Sigmoid colon (tissue), 7 donors: ENCODE measurements around the gene A2M. TPM values are rescaled to one million over a fixed set of nuclear protein-coding genes. Genes with fewer than 3 reads are reported as not detected.

Experiments
- DNase-seq: peaks from one replicate; pipeline ENCODE4 v3.0.0-alpha.2; 2019
- H3K27ac ChIP-seq, 4 donors: fragments of 200-600 bp; sonication (generic); one replicate each; pipeline ENCODE4 v1.5.1; 2016 to 2019; ENCODE audit warnings: mild to moderate bottlenecking in 1 of 4
- H3K27me3 ChIP-seq, 3 donors: fragments of 200-600 bp; sonication (generic); one replicate each; pipeline ENCODE4 v1.5.1; 2019; ENCODE audit warnings: mild to moderate bottlenecking in 1 of 3
- H3K36me3 ChIP-seq, 4 donors: fragments of 200-600 bp; sonication (generic); one replicate each; pipeline ENCODE4 v1.5.1; 2016 to 2019
- H3K4me1 ChIP-seq, 4 donors: fragments of 200-600 bp; sonication (generic); one replicate each; pipeline ENCODE4 v1.5.1; 2017 to 2019
- H3K4me3 ChIP-seq, 4 donors: fragments of 200-600 bp; sonication (generic); one replicate each; pipeline ENCODE4 v1.5.1; 2017 to 2019; ENCODE audit warnings: mild to moderate bottlenecking in 2 of 4, moderate library complexity in 1 of 4
- H3K9me3 ChIP-seq, 4 donors: fragments of 200-600 bp in 3 of 4; sonication (generic) in 3 of 4; one replicate each; pipeline versions ENCODE4 v1.5.1 to v1.6.1; 2013 to 2019
- EP300 ChIP-seq, 4 donors: sonication (generic); formaldehyde crosslinking; IDR thresholded peaks; one replicate each; pipeline ENCODE4 v1.6.1; 2017; ENCODE audit warnings: antibody characterized with exemption in 4 of 4
- POLR2A ChIP-seq, 2 donors: fragments of 450-650 bp; IDR thresholded peaks; one replicate each; pipeline ENCODE4 v1.6.1; 2016; ENCODE audit warnings: antibody characterized with exemption in 2 of 2, mild to moderate bottlenecking in 2 of 2, moderate library complexity in 2 of 2
- POLR2AphosphoS5 ChIP-seq, 4 donors: sonication (generic); formaldehyde crosslinking; IDR thresholded peaks; one replicate each; pipeline ENCODE4 v1.6.1; 2017; ENCODE audit warnings: antibody characterized with exemption in 4 of 4
- WGBS, 2 donors: extraction: QIAGEN DNeasy Blood & Tissue Kit; methylation state at CpG; one replicate each; pipeline ENCODE4 v1.1.7; 2013; 5-methylcytosine and 5-hydroxymethylcytosine counted together
- intact Hi-C: fragments of 100-400 bp; cut with DNase I; formaldehyde crosslinking; loops from one replicate; pipeline ENCODE4 v1.15.1; 2023
- polyA plus RNA-seq, 3 donors: library from polyadenylated mRNA; stranded (reverse); fragments of 200-250 nt; gene quantifications; one replicate each; pipeline ENCODE4 v1.2.3, GENCODE V29; 2013
- total RNA-seq, 4 donors: library from RNA; depleted of rRNA; stranded (reverse); fragments of >200 nt; gene quantifications; one replicate each; pipeline ENCODE4 v1.1.0, GENCODE V29; 2016
- TF ChIP-seq, protein P1 (sequence below), 4 experiments: fragments of 450-650 bp in 3 of 4; fragments of 200-600 bp in 1 of 4; IDR thresholded peaks; one replicate each; pipeline ENCODE4 v1.5.1; 2016 to 2019; ENCODE audit warnings: antibody characterized with exemption in 4 of 4, mild to moderate bottlenecking in 3 of 4, moderate library complexity in 2 of 4
- donor health status: healthy with polysubstance abuse.
- donor health status: Bipolar disorder and iron deficiency.
- donor health status: healthy.

The A2M gene
- total and polyA plus RNA-seq, 7 donors: 34.2 to 296 (median 195) TPM

GRCh38 chr12:9079082-9079481, 36.6 kb downstream of the A2M start:
- no peaks in the 10 kb centered on the region for H3K9me3 ChIP-seq
- no peaks in the 10 kb centered on the region for H3K4me1 ChIP-seq
- intact Hi-C loops: no loop called here
- no peak for DNase-seq
- H3K4me3 ChIP-seq: no peak overlapping the region
- H3K27ac ChIP-seq: no peak overlapping the region
- no peaks in the 10 kb centered on the region for H3K27me3 ChIP-seq
- 77 to 89% methylated on average over 3 of the region's 3 CpGs for WGBS, 2 donors
- peaks cover 46 to 98% (median 58%) of the 10 kb centered on the region in 4 donors for H3K36me3 ChIP-seq
- TF ChIP-seq POLR2AphosphoS5 (IDR thresholded peaks at IDR 0.05): no peak
- no peak for TF ChIP-seq POLR2A (IDR thresholded peaks at IDR 0.05)
- no peak for TF ChIP-seq EP300 (IDR thresholded peaks at IDR 0.05)
- TF ChIP-seq, protein P1, sequence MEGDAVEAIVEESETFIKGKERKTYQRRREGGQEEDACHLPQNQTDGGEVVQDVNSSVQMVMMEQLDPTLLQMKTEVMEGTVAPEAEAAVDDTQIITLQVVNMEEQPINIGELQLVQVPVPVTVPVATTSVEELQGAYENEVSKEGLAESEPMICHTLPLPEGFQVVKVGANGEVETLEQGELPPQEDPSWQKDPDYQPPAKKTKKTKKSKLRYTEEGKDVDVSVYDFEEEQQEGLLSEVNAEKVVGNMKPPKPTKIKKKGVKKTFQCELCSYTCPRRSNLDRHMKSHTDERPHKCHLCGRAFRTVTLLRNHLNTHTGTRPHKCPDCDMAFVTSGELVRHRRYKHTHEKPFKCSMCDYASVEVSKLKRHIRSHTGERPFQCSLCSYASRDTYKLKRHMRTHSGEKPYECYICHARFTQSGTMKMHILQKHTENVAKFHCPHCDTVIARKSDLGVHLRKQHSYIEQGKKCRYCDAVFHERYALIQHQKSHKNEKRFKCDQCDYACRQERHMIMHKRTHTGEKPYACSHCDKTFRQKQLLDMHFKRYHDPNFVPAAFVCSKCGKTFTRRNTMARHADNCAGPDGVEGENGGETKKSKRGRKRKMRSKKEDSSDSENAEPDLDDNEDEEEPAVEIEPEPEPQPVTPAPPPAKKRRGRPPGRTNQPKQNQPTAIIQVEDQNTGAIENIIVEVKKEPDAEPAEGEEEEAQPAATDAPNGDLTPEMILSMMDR (IDR thresholded peaks at IDR 0.05): no peak

DNA sequence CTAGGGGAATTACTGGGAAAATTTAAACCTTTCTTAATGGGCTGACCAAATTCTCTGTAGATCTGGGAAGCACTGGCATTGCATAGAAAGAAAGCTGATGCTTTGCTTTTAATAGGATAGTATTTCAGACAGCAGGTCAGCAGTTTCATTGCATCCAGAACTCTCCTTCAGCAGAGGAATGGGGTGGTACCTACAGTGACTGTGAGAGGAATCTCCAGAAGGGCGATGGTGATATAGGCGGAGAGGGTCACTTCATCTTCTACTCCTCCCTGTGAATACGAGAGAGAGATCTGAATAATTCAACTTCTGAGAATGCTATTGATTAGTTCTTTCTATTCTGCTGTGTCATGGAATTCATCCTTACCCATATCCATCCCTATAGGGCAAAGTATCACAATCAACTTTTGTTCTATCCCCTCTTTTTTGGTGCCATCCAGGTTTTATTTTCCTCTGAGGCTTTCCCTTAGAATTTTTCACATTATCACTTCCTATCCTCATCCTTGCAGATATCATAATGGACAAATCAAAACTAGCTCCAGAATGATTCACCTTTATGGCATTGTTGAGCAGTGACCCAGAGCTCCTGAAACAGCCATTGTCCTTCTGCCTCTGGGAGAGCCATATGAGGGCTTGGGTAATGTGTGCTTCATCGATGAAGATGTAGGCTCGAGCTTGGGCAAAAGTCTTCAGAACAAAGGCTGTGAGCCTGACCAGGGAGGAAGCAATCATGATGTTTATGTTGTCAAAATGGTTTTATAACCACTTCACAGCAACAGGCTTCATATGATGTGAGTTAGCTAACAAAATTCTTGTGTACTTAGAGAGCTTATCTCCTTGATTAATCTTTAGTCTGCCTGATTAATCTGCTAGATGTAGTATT, 38.3 kb downstream of the A2M start:
- Histone ChIP-seq H3K27me3 (no peaks in the 10 kb centered on the region), H3K4me1 (no peaks in the 10 kb centered on the region), H3K27ac (no peak overlapping the region), H3K9me3 (no peaks in the 10 kb centered on the region), H3K4me3 (no peak overlapping the region), H3K36me3 (peaks cover 49 to 98% (median 72%) of the 10 kb centered on the region in 4 donors)
- 76 to 80% methylated on average over 5 of the region's 5 CpGs for WGBS, 2 donors
- DNase-seq: no peak
- intact Hi-C loops: no loop called here
- TF ChIP-seq POLR2A (IDR thresholded peaks at IDR 0.05) (no peak), EP300 (IDR thresholded peaks at IDR 0.05) (no peak), POLR2AphosphoS5 (IDR thresholded peaks at IDR 0.05) (no peak)
- TF ChIP-seq, protein P1 (IDR thresholded peaks at IDR 0.05): no peak

DNA sequence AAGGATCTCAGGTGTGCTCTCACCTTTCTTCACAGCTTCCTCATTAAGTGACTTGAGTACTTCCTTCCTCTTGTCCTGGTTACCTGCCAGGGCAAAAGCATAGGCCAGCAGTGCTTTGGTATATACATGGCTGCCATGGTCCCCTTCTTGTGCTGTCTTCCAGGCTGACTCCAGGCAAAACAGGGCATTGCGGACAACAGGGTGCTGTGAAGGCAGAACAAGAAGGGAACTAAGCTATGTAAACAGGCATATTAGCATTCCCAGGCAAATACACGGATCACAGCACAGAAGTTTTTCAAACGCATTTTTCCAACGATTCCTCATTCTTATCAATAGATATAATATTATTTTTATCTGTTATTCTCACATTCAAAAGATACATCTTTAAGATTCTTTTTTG, 39.0 kb downstream of the A2M start:
- WGBS, 2 donors: 78 to 83% methylated on average over 4 of the region's 4 CpGs
- H3K36me3 ChIP-seq: peaks cover 49 to 98% (median 73%) of the 10 kb centered on the region in 4 donors
- intact Hi-C loops: no loop called here

DNA sequence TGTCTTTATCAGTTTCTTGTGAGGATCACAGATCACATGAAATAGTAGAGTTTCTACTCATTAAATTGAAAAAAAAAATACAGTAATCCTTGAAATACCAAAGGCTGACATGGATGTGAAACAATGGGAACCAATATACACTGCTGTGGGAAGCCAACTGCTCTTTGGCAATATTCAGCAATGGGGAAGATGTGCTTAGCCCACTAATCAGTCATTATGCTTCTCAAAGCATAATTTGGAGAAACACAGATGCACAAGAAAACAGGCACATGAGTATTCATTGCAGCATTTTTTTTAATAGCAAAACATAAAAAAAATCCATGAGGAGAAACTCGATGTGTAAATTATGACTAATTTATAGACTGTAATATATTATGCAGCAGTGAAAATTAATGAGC, 40.6 kb downstream of the A2M start:
- no peak for DNase-seq
- 65 to 88% methylated on average over 1 of the region's 1 CpG for WGBS, 2 donors
- peaks cover 52 to 100% (median 81%) of the 10 kb centered on the region in 4 donors for H3K36me3 ChIP-seq

More for the DNA sequence above, 39.0 kb downstream of the A2M start:
- no peak overlapping the region for H3K4me3 ChIP-seq
- no peak for TF ChIP-seq POLR2A (IDR thresholded peaks at IDR 0.05)
- no peak for TF ChIP-seq EP300 (IDR thresholded peaks at IDR 0.05)
- no peak for TF ChIP-seq POLR2AphosphoS5 (IDR thresholded peaks at IDR 0.05)
- TF ChIP-seq, protein P1 (IDR thresholded peaks at IDR 0.05): no peak
- H3K9me3 ChIP-seq: no peaks in the 10 kb centered on the region
- DNase-seq: no peak
- H3K27me3 ChIP-seq: no peaks in the 10 kb centered on the region
- no peak overlapping the region for H3K27ac ChIP-seq
- no peaks in the 10 kb centered on the region for H3K4me1 ChIP-seq

More for the DNA sequence above, 40.6 kb downstream of the A2M start:
- Histone ChIP-seq H3K4me3 (no peak overlapping the region), H3K27me3 (no peaks in the 10 kb centered on the region), H3K9me3 (no peaks in the 10 kb centered on the region), H3K4me1 (no peaks in the 10 kb centered on the region), H3K27ac (no peak overlapping the region)
- intact Hi-C loops: no loop called here
- TF ChIP-seq, protein P1 (IDR thresholded peaks at IDR 0.05): no peak
- TF ChIP-seq POLR2AphosphoS5 (IDR thresholded peaks at IDR 0.05) (no peak), EP300 (IDR thresholded peaks at IDR 0.05) (no peak), POLR2A (IDR thresholded peaks at IDR 0.05) (no peak)
